ENCODE results near the gene SMAD3.
"Not testable (repeated sequence)": the region's sequence is repeated elsewhere in the genome, so short reads cannot be mapped to it uniquely, and the experiment has no call there.

Gene SMAD3

DNA sequence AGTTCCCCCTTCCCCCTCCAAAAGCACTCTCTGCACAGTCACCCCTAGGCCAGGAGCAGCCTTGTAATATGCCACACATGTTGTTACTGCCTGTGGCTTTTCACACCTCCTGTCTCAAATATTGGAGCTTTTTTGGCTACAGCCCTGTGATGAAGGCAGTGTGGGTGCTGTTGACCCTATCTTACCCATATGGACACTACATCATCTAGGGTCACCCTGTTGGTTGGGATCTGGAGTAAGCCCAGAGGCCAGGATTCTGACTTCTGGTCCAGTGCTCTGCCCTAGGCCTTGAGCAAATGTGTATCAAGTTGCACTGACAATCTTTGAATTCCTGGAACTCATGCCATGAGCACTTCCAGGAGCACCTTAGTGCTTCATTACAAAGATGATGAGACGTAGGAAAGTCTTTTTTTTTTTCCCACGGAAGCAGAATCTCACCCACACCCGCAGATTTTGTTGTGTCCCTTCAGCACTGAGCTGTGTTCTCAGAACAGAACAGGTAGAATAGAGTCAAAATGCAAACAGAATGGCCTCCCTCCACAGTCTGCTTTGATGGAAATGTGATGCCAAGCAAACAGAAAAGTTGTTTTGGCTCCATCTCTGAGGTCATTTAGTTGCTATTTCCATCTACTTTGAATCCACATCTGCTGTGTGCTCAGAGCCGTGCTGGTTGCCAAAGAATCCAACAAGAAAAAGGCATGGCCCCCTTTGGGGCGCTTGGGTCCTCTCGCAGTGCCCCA, 49.6 kb downstream of the SMAD3 start:
- DNase-seq: no peak

DNA sequence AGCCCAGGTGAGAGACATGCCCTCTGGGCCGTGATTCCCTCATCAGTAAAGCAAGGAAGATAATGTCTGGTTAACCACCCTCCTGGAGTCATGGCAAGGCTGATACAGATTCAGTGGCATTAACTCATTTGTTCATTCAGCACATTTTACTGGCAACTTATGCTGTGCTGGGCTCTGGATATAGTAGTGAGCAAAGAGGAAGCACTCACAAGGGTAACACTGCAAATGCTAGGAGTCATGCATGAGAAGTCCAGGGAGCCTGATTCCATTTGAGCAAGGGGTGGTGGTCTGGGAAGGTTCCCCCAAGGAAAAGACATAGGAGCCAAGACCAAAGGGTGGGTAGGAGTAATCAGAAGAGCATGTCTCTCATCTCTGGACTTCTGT, 50.2 kb downstream of the SMAD3 start:
- DNase-seq: no peak

DNA sequence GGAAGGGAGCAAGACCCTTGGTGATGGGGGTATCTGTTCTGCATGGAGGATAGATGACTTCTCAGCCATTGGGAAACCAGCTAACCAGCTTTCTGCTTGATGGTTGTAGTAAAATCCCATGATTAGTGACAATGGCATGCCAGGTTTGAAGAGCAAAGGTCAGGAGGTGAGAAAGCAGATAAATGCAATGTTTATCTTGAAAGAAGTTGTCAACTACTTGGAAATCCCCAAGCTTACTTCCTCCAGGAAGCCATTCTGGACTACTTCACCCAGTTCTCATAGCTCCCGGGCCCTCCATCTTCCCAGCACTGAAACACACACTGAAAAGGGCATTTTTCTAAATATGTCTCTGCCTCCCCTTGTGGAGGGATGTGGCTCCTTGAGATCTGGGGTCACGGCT, 51.3 kb downstream of the SMAD3 start:
- no peak for DNase-seq

DNA sequence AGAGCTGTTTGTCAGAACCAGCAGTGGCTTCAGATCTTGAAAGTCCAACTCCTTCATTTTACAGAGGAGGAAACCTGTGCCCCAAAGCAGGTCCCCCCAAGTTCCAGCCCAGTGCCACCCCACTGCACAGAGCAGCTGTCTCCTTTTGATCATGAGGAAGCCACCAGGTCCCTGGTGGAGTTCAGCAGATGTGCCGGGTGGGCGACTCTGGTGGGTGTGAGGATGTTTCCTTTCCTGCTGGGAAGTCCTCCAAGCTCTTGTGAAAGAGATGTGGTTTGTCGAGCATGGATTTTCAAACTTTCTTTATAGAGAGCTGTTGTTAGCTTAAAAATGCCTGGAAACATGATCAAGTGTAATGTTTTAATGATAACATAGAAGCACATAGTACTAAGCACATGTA, 52.0 kb downstream of the SMAD3 start:
- DNase-seq: no peak

DNA sequence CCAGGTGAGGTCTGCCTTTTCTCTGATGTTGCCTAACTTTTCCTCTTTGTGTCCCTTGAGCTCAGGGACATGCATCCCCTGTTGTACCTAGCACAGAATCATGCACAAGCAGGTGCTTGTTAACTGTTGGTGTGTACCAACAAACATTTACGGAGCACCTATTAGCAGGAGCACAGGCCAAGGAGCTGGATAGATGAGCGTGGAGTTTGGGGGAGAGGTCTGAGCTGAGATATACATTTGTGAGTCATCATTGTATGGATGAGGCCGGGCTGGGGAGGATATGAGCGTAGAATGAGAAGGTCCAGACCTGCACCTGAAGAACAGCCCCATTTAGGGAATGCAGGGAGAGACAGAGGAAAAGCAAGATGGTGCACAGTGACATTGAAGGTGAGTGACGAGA, 53.4 kb downstream of the SMAD3 start:
- DNase-seq: no peak

DNA sequence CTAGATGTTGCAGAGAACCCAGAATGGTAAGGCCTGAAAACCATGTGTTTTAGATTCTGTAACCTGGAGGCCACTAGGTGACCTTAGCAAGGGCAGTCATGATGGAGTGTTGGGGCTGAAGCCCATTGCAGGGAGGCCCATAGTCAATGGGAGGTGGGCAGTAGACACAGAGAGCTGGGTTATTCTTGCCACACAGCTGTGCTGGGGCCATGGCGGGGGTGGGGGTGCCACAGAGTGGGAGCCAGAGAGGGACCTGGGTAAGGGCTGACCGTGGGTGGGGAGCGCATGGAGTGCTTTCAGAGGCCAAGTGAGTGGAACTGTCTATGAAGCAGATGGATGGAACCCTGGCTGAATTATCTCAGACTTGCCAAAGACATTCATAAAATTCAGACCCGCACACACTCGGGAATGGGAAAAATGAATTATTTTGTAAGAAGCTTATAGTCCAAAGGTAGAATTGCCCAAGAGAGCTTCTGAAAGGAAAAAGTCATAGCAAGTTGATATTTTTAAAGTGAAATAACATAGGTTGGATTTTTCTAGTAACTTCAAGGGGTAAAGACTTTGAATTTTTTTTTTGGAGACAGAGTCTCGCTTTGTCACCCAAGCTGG, 53.9 kb downstream of the SMAD3 start:
- no peak for DNase-seq

DNA sequence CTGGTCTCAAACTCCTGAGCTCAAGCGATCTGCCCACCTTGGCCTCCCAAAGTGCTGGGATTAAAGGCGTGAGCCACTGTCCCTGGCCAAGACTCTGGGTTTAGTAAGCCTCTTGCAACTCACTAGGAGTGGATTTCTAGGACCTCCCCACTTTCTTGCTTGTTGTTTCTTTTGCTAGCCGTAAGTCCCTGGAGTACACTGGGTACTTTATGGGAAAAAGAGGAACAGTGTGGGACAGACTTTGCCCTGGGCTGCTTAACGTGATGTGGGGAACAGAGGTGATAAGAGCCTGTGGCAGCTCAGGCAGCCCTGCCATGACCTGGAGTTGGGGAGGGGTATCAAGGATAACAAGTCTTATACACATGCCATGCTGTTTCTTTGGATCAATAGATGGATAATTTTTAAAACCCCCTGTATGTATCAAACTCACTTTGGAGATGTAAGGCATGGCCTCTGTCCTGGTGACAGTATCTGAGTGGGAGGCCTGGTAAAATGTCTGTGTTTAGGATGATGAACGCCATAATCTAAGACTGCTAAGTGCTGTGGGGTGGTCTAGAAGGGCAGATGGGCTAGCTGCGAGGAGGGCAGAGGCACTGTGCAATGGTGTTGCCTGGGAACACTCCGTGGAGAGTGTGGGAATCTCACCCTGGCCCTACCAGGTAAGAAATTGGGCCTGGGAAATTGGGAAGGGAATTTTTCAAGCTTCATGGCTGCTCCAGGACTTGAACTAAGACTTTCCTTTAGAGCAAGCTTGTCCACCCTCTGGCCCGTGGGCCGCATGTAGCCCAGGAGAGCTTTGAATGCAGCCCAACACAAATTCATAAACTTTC, 54.8 kb downstream of the SMAD3 start:
- DNase-seq: no peak

DNA sequence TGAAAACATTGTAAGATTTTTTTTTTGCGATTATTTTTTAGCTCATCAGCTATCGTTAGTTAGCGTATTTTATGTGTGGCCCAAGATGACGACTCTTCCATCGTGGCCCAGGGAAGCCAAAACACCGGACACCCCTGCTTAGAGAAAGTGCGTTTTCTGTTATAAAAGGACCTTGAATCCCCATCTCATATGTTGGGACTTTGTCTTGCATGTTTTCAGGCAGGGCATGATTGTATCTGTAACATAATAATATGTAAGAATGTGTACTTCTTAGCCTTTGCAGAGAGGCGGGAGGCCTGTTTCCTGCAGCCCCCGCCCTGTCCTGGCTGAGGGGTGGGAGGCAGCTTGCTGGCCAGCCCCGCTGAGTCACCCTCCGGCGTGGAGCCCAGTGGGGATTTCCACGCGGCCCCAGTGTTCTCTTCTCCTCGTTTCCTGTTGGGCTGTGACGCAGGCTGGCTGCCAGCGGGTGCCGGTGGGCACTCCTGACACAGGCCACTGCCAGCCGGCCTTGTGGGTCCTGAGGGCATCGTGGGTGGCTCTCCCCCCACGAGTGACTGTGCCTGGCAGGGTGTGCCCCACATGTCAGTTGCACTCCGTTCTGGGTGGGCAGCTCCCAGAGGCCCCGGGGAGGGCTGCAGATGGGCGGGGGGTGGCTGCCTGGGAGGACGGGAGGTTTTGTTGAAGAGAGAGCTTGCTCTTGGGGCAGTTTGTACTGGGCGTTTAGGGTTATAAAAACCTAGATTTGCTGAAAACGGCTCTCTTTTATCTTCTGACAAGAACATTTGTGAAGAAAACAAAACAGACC, 55.6 kb downstream of the SMAD3 start:
- no peak for DNase-seq

DNA sequence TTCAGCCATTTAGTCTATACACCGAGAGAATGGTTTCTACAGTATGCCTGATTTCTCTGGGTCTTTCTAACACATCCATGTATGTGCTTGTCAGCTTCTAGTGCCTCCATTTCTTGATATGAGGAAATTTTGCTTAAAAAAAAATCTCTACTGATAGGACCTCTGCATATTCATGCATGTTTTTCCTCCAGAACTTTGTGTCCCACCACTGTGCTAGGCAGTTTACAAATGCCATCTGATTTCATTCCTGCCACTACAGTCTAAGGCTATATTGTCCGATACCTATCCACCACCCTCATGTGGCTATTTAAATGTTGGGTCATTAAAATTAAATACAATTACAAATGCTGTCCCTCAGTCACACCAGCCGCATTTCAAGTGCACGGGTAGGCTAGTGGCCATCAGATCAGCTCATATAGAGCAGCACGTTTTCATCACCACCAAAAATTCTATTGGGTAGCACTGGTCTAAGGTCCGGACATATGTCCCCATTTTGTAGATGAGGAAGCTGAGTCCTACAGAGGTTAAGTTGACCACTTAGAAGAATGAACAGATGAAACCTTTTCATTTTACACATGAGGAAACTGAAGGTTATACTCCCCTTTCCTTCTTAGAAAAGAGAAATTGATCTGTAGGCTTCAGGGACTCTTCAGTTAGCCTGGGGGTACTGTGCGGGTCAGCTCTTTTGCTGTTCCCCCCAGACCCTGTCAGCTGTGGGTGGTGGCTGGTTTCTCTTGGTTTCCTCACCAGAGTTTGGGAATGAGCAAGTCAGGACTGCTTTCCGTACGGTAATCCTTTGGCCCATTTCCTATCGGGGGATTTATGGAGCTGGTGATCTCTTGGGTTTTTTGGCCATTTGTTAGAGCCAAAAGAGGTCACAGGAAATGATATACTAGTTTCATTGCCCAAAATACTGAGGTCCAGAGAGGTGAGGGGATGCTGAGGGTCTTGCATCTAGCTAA, 56.5 kb downstream of the SMAD3 start:
- DNase-seq: no peak

DNA sequence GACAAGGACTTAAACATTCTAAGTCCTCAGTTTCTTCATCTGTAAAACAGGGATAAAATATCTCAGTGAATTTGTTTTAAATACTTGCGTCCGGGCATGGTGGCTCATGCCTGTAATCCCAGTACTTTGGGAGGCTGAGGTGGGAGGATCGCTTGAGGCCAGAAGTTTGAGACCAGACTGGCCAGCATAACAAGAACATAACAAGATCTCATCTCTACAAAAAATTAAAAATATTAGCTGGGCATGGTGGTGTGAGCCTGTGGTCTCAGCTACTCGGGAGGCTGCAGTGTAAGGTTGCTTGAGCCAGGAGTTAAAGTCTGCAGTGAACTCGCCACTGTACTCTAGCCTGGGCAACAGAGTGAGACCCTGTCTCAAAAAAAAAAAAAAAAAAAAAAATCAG, 57.4 kb downstream of the SMAD3 start:
- not testable (repeated sequence) for DNase-seq

DNA sequence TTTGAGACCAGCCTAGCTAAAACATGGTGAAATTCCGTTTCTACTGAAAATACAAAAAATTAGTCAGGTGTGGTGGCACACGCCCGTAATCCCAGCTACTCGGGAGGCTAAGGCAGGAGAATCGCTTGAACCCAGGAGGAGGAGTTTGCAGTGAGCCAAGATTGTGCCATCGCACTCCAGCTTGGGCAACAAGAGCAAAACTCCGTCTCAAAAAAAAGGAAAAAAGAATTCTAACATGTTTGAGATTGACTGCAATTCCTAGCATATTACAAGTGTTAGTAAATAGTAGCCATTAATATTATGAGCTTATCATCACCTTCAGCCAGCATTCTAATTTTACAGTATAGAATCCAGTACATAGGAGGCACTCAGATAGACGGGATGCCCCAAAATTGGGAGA, 57.9 kb downstream of the SMAD3 start:
- DNase-seq: not testable (repeated sequence)

DNA sequence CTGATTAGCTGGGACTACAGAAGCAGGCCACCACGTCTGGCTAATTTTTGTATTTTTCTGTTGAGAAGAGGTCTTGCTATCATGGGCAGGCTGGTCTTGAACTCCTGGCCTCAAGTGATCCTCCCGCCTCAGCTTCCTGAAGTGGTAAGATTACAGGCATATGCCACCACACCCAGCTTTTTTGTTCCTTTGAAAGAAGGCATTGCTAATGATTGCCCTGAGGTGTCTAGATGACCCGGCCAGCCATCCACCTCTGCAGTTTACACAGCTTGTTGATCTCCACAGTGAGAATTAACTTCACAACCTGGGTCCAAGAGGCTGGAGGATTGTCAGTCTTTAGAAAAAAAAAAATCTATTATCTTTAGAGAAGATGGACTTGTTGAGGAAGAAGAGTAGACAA, 58.7 kb downstream of the SMAD3 start:
- DNase-seq: no peak

DNA sequence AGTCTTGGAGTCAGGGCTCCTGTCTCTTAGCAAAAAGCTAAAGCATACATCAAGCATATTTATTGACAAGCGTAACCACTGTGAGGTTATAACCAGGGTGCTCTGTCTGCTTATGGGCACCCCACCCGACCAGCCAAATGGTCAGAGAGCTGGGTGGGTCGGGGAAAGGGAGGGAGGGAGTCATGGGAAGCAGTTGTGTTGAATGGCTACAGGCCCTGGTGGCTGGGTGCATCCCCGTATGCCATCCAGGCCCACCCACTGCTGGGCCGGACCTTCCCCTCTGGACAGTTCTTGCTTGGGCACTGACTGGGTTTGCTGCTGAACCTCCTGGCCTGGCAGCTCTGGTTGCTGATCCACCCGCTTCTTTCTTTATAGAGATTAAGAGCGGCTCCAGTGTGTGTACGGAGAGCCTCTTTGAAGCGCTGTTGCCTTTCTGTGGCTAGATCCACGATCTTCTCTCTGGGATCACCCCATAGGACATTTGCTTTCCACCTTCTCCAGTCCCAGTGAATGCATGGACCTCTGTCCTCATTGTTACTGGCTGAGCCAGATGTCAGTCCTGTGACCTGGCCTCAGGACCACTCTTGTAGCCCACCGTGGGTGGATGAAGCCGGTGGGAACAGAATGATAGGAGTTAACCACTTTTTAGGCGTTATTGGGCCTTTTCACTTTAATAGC, 59.6 kb downstream of the SMAD3 start:
- no peak for DNase-seq

DNA sequence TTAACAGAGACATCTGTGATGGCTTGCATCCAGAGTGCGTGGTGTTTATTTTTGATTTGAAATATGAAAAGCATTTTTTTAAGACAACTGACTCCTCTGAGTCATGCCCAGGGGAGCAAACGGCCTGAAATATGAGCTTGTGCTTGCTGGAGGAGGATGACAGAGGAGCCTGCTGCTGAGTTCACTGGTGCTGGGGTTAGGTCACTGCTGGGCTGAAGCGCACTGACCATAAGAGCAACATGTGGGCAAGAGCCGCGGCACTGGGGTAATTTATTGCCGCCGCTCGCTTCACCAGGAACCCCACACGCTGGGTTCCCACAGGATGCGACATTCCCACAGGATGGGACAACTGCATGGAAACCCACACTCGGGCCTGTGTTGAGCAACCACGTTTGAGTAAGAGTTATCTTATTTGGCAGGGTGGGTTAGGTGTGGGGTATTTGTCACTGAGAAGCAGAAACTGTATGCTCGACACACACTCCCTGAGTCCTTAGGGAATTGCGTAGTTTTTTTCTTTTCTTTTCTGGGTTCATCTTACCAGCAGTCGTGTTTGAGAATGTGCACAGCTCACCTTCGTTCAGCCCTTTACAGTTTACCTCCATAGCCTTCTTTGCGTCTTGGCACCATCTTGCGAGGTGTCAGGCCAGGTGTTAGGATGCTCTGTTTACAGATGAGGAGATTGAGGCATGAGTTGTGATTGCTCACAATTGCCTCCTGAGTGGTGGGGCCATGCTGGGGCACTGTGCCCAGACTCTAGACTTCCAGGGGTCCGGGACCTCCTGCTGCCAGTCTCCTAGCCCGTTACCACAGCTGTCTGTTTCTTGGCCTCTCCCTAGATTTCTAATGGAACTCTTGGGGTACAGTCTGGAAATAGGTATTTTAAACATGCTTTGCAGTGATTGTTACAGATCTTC, 60.4 kb downstream of the SMAD3 start:
- no peak for DNase-seq

DNA sequence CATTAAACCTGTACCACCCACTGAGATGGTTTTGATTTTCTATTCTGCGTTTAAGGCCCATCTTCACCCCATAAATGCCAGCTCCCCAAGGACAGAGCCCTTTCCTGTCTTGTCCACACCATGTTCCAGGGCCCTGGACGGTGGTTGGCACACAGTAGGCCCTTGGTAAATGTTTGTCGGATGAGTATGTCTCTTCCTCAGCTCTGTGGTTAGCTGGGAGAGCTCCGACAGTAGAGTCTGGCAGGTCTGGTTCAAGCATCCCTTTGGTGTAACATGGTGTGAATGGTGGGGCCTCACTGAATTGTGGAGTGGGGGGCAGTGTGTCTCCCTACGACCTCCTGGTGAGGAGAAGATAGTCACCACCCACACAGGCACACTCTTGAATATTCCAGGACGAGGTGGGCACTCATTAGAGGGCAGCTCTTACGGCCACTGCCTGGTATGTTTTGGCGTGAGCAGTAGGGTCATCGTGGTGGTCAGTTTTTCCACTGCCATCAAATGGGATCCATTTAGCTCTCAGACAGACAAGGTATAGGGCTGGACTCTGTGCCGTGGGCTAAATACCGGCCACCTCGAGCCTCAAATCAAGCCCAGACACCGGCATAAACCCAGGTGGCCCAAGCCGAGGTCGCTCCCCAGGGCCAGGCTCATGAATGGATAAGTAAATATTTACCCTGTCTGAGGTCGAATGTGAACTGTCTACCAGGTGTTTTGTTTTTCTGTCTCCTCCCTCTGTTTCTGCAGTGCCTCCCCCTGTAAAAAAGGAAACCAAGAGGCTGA, 61.3 kb downstream of the SMAD3 start:
- DNase-seq: peak; percentile 44

DNA sequence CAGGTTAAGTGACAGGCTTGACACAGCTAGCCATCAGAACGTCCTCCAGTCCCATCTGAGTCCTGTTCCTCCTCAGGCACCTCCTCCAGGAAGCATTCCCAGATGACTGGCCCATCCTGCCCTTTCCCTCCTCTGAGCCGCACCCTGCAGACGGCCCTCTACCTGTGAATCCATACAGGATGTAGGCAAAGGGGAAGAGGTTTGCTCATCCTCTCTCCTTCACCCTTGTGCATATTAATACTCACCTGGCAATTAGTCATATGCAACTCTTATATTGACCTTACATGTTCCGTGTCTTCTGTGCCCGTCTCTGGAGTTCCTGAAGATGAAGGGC, 61.9 kb downstream of the SMAD3 start:
- DNase-seq: no peak

DNA sequence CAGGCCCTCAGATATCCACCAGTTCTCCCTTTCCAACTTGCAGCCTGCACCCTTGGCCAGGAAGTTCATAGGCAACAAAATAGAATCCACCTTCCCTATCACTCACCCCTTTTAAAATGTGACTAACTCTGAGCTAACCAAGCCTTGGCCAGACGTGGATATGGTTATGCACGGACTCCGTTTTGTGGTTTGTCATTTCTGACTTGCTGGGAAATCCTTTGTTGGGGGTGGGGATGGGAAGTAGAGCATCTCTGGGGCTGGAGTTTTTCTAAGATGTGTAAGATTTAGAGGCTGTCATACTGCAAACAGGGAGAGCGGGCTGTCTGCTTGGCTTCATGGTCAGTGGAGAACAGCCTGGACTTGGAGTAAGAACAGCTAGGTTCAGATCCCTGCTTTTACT, 62.6 kb downstream of the SMAD3 start:
- no peak for DNase-seq

DNA sequence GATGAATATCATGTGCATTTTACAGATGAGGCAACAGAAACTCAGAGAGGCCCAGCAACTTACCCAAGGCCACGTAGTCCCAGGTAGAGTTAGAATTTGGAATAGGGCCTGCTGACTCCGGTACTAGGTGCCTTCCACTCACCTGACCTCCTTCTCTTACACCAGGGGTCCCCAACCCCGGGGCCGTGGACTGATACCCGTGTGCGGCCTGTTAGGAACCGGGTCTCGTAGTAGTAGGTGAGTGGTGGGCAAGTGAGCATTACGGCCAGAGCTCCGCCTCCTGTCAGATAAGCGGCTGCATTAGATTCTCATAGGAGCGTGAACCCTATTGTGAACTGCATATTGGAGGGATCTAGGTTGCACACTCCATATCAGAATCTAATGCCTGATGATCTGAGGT, 64.8 kb downstream of the SMAD3 start:
- no peak for DNase-seq

Data from DMS153 (cell line).